T-helper 1 cell (primary cell): ENCODE results near the gene MCC.

ENCODE experiments used
- DNase-seq, 5 donors: peaks; one replicate each; pipeline ENCODE4 v3.0.0-alpha.2; 2012 to 2020

The MCC gene

GRCh38 chr5:113218906-113219517, 269.2 kb downstream of the MCC start:
- no peak for DNase-seq

GRCh38 chr5:113218200-113218599, 270.1 kb downstream of the MCC start:
- no peak for DNase-seq

GRCh38 chr5:113217619-113218184, 270.6 kb downstream of the MCC start:
- DNase-seq = no peak

GRCh38 chr5:113216545-113216944, 271.7 kb downstream of the MCC start:
- DNase-seq = no peak

- DNase-seq = no peak
Measured at GRCh38 chr5:113215401-113216060, 272.7 kb downstream of the MCC start.

GRCh38 chr5:113214606-113215323, 273.5 kb downstream of the MCC start:
- DNase-seq = no peak

GRCh38 chr5:113213551-113214425, 274.5 kb downstream of the MCC start:
- no peak for DNase-seq

GRCh38 chr5:113212244-113212920, 275.9 kb downstream of the MCC start:
- DNase-seq = no peak

GRCh38 chr5:113209498-113209897, 278.8 kb downstream of the MCC start:
- no peak for DNase-seq

- DNase-seq = no peak
Measured at GRCh38 chr5:113205807-113206206, 282.4 kb downstream of the MCC start.

- no peak for DNase-seq
Measured at GRCh38 chr5:113205323-113205722, 282.9 kb downstream of the MCC start.

- no peak for DNase-seq
Measured at GRCh38 chr5:113204525-113205161, 283.6 kb downstream of the MCC start.

GRCh38 chr5:113203916-113204315, 284.3 kb downstream of the MCC start:
- no peak for DNase-seq

- DNase-seq = no peak
Measured at GRCh38 chr5:113202746-113203716, 285.2 kb downstream of the MCC start.

GRCh38 chr5:113202287-113202686, 286.0 kb downstream of the MCC start:
- no peak for DNase-seq

GRCh38 chr5:113201715-113202114, 286.5 kb downstream of the MCC start:
- DNase-seq = no peak

- no peak for DNase-seq
Measured at GRCh38 chr5:113199122-113199905, 288.9 kb downstream of the MCC start.

- no peak for DNase-seq
Measured at GRCh38 chr5:113197456-113198200, 290.6 kb downstream of the MCC start.

GRCh38 chr5:113195771-113196170, 292.5 kb downstream of the MCC start:
- DNase-seq = no peak
